Measurements from ENCODE around the gene RNF213.
"Not testable (repeated sequence)": the region's sequence is repeated elsewhere in the genome, so short reads cannot be mapped to it uniquely, and the experiment has no call there.

Gene RNF213

DNA sequence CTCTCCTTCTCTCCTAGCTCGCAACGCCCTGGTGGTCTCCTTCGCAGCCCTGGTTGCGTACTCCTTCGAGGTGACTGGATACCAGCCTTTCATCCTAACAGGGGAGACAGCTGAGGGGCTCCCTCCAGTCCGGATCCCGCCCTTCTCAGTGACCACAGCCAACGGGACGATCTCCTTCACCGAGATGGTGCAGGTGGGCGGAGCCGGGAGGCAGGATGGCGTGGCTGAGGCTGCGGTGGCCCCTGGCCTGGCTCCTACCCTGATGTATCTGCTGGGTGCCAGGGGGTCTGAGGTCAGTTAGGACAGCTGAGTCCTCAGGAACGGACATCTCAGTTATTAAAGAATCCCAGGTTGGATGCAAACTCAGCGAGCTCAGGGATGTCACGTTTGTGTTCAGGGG, 23.7 kb upstream of the RNF213 start:
- Histone ChIP-seq H3K4me3 (ENCODE audit: low read depth in 1 of 2, low read length in 1 of 2) (no peak overlapping the region), H3K27me3 (peaks cover 10% of the 10 kb centered on the region), H3K4me1 (ENCODE audit: control insufficient read depth in 1 of 2, insufficient read depth in 1 of 2, low read depth in 1 of 2, low read length in 1 of 2) (no peaks in the 10 kb centered on the region), H3K27ac (no peak overlapping the region), H3K36me3 (no peaks in the 10 kb centered on the region), H3K9me3 (no peaks in the 10 kb centered on the region)
- TF ChIP-seq, protein P1, sequence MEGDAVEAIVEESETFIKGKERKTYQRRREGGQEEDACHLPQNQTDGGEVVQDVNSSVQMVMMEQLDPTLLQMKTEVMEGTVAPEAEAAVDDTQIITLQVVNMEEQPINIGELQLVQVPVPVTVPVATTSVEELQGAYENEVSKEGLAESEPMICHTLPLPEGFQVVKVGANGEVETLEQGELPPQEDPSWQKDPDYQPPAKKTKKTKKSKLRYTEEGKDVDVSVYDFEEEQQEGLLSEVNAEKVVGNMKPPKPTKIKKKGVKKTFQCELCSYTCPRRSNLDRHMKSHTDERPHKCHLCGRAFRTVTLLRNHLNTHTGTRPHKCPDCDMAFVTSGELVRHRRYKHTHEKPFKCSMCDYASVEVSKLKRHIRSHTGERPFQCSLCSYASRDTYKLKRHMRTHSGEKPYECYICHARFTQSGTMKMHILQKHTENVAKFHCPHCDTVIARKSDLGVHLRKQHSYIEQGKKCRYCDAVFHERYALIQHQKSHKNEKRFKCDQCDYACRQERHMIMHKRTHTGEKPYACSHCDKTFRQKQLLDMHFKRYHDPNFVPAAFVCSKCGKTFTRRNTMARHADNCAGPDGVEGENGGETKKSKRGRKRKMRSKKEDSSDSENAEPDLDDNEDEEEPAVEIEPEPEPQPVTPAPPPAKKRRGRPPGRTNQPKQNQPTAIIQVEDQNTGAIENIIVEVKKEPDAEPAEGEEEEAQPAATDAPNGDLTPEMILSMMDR (IDR thresholded peaks at IDR 0.05) = no peak

DNA sequence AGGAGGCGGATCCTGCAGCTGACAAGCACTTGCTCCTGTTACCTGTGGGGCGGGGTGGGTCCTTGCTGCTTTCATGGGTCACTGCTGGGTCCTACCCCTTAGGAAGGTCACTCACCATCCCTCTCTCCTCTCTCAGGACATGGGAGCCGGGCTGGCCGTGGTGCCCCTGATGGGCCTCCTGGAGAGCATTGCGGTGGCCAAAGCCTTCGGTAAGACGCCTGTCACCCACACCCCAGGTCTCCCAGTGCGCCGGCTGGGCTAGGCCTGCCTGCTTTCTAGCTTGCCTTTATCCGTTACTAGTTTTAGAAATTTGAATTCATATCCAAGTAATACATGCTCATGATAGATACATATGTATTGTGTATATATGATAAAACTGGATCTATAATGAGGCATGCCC, 23.3 kb upstream of the RNF213 start:
- H3K27me3 ChIP-seq = peaks cover 12% of the 10 kb centered on the region
- H3K36me3 ChIP-seq = no peaks in the 10 kb centered on the region
- TF ChIP-seq, protein P1 (IDR thresholded peaks at IDR 0.05) = no peak
- H3K9me3 ChIP-seq = no peaks in the 10 kb centered on the region
- H3K4me3 ChIP-seq (ENCODE audit: low read depth in 1 of 2, low read length in 1 of 2) = no peak overlapping the region
- no peak overlapping the region for H3K27ac ChIP-seq
- no peaks in the 10 kb centered on the region for H3K4me1 ChIP-seq (ENCODE audit: control insufficient read depth in 1 of 2, insufficient read depth in 1 of 2, low read depth in 1 of 2, low read length in 1 of 2)

- Histone ChIP-seq H3K4me3 (ENCODE audit: low read depth in 1 of 2, low read length in 1 of 2) (no peak overlapping the region), H3K27ac (no peak overlapping the region), H3K9me3 (no peaks in the 10 kb centered on the region), H3K36me3 (no peaks in the 10 kb centered on the region), H3K27me3 (peaks cover 14% of the 10 kb centered on the region), H3K4me1 (ENCODE audit: control insufficient read depth in 1 of 2, insufficient read depth in 1 of 2, low read depth in 1 of 2, low read length in 1 of 2) (no peaks in the 10 kb centered on the region)
- TF ChIP-seq, protein P1 (IDR thresholded peaks at IDR 0.05) = no peak
Observed at GRCh38 chr17:80242505-80242904, 18.1 kb upstream of the RNF213 start.

DNA sequence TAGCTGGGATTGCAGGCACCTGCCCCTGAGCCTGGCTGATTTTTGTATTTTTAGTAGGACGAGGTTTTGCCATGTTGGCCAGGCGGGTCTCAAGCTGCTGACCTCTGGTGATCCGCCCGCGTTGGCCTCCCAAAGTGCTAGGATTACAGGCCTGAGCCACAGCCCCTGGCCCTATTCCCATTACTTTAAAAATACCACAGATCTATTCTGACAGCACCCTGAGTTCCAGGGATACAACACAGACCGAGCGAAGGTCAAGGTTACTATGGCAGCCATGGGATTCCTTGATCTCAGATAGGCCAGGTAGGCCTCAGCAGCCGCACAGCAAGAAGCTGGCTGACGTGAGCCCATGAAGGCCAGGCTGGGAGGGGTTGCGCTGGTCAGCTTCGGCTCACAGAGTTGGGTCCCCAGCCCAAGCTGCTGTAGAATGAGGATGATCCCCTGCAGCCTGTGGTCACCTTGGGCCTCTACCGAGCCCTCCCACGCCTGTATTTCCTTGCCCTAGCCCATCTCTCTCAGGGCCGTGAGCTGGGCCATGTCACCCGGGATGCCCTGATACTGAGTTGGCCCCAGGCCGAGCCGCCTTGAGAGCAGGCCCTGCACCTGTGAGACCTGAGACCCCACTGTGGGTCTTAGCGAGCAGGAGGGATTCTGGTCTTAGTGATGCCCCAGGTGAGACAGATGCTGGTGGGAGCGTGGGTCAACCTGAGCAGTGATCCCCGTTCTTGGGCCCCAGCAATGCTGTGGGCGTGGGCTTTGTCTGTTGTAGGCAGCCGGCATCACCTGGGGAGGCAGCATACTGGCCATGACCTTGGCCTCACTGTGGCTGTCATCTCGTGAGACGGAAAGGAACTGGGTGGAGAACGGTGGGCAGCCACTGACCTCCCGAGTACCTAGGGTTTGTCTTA, 16.9 kb upstream of the RNF213 start:
- Histone ChIP-seq H3K4me1 (ENCODE audit: control insufficient read depth in 1 of 2, insufficient read depth in 1 of 2, low read depth in 1 of 2, low read length in 1 of 2) (no peaks in the 10 kb centered on the region), H3K4me3 (ENCODE audit: low read depth in 1 of 2, low read length in 1 of 2) (no peak overlapping the region), H3K27me3 (peaks cover 10% of the 10 kb centered on the region), H3K27ac (no peak overlapping the region), H3K9me3 (no peaks in the 10 kb centered on the region), H3K36me3 (no peaks in the 10 kb centered on the region)
- TF ChIP-seq, protein P1 (IDR thresholded peaks at IDR 0.05) = no peak

- not testable (repeated sequence) for H3K36me3 ChIP-seq
Observed at GRCh38 chr17:80244448-80244847, 16.2 kb upstream of the RNF213 start.

DNA sequence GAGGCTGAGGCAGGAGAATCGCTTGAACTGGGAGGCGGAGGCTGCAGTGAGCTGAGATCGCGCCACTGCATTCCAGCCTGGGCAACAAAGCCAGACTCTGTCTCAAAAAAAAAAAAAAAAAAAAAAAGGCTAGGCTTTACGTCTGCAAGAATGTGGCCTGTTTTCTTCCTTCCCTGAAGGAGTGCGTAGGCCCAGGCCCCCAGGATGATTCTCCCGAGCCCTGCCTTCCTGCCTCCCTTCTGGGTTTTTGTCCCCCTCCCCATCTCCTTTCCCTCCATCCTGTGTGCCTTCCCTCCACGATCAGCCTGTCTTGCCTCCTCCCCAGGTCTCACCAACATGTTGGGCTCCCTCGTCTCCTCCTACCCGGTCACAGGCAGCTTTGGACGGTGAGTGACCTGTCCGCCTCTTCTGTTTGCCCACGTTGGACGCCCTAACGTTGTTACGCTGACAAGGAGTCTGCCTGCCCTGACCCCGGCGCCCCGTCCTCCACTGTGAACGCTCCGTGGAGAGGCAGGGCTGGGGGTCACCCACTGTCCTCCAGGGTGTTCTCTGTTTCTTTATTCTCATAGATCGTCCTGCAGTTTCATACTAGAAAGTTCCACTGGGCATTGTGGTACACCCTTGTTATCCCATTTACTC, 15.7 kb upstream of the RNF213 start:
- TF ChIP-seq, protein P1 (IDR thresholded peaks at IDR 0.05) = no peak
- Histone ChIP-seq H3K27ac (no peak overlapping the region), H3K36me3 (no peaks in the 10 kb centered on the region), H3K4me3 (ENCODE audit: low read depth in 1 of 2, low read length in 1 of 2) (no peak overlapping the region), H3K9me3 (no peaks in the 10 kb centered on the region), H3K27me3 (peaks cover 10% of the 10 kb centered on the region), H3K4me1 (ENCODE audit: control insufficient read depth in 1 of 2, insufficient read depth in 1 of 2, low read depth in 1 of 2, low read length in 1 of 2) (no peaks in the 10 kb centered on the region)

More at GRCh38 chr17:80244448-80244847, 16.2 kb upstream of the RNF213 start:
- not testable (repeated sequence) for H3K4me3 ChIP-seq (ENCODE audit: low read depth in 1 of 2, low read length in 1 of 2); H3K27ac ChIP-seq; H3K9me3 ChIP-seq; H3K27me3 ChIP-seq; H3K4me1 ChIP-seq (ENCODE audit: control insufficient read depth in 1 of 2, insufficient read depth in 1 of 2, low read depth in 1 of 2, low read length in 1 of 2)
